Activated B cell treated with CpG ODN at 0.5 μM for 24 hours (primary cell): ENCODE data around the gene ZNF540. TPM values are rescaled to one million over a fixed set of nuclear protein-coding genes. Genes with fewer than 3 reads are reported as not detected.

ENCODE experiments used
- ATAC-seq: fragments of 200-7000 bp; cut with Tn5 transposase; one replicate; pipeline ENCODE4 v1.10.0; 2021; ENCODE audit warnings: low read depth, mild to moderate bottlenecking, moderate library complexity
- CTCF ChIA-PET: fragments of 350-600 bp; sonication (Branson Sonifier 250); formaldehyde crosslinking; loops from one replicate; lab custom pipeline; 2021; ENCODE audit warnings: antibody characterized with exemption; lab: Charles Lee
- POLR2A ChIA-PET: fragments of 350-600 bp; sonication (Branson Sonifier 250); formaldehyde crosslinking; loops from one replicate; lab custom pipeline; 2021; ENCODE audit warnings: antibody characterized with exemption; lab: Charles Lee
- DNase-seq: peaks from one replicate; pipeline ENCODE4 v3.0.0; 2022
- H3K27ac Mint-ChIP-seq: one replicate; pipeline ENCODE4 v1.8.0; 2020; ENCODE audit warnings: mixed read lengths
- H3K27me3 Mint-ChIP-seq: one replicate; pipeline ENCODE4 v1.8.0; 2021; ENCODE audit warnings: mixed read lengths
- H3K36me3 Mint-ChIP-seq: one replicate; pipeline ENCODE4 v1.8.0; 2021; ENCODE audit warnings: low read depth, mixed read lengths
- H3K4me1 Mint-ChIP-seq: one replicate; pipeline ENCODE4 v1.8.0; 2021; ENCODE audit warnings: mixed read lengths
- H3K4me3 Mint-ChIP-seq: one replicate; pipeline ENCODE4 v1.8.0; 2020; ENCODE audit warnings: mild to moderate bottlenecking, mixed read lengths
- H3K9me3 Mint-ChIP-seq: one replicate; pipeline ENCODE4 v1.8.0; 2020; ENCODE audit warnings: mixed read lengths
- CTCF ChIP-seq: fragments of 200-600 bp; IDR thresholded peaks from one replicate; pipeline ENCODE4 v1.8.0; 2022; ENCODE audit warnings: antibody characterized with exemption, mild to moderate bottlenecking
- intact Hi-C: fragments of 100-400 bp; cut with micrococcal nuclease; formaldehyde crosslinking; loops from one replicate; pipeline ENCODE4 v1.15.1; 2024
- total RNA-seq: library from RNA; stranded (reverse); gene quantifications from 2 replicates; pipeline ENCODE4 v1.2.3, GENCODE V29; 2022

Gene ZNF540
- 1.9 and 2.9 TPM in 2 replicates for total RNA-seq

GRCh38 chr19:37594304-37594981, at the start of gene ZNF540, which contains the start of gene ZNF571:
TSS of gene ZNF540 (plus strand) at chr19:37594876. CDS start at chr19:37598448, 3,572 bp downstream.
TSS of gene ZNF571 (minus strand) at chr19:37594792. CDS start at chr19:37586676, 8,116 bp downstream.
- Mint-ChIP-seq H3K4me1 (peaks cover 23% of the 10 kb centered on the region), H3K4me3 (peak within 1 kb of the TSS; percentile 98), H3K36me3 (peaks cover 45% of the 10 kb centered on the region), H3K27me3 (no peaks in the 10 kb centered on the region), H3K9me3 (peaks cover 13% of the 10 kb centered on the region), H3K27ac (peak within 1 kb of the TSS; percentile 97)
- intact Hi-C loops = loop anchor here (1.0 to 10.0 kb wide), 15 partner anchors 44 to 1380 kb away; partner anchors contain the start of genes ZFP30, ZNF146, ZNF420 and ZNF527
- no peak for TF ChIP-seq CTCF
- DNase-seq (peak; percentile 83), ATAC-seq (peak; percentile 97)
- ChIA-PET CTCF (no interaction called here), POLR2A (interaction anchor here (0.5 to 2.7 kb wide), 24 partner anchors 9 to 1580 kb away, joined by 3 to 26 read pairs (median 6); partner anchors contain the start of genes ALKBH6, ZFP14, ZFP30 and ZNF146)

GRCh38 chr19:37551129-37551993, 43.3 kb upstream of the ZNF540 start:
- CTCF ChIA-PET = interaction anchor here (0.8 to 1.2 kb wide), 2 partner anchors 32 to 45 kb away, joined by 3 to 4 read pairs; partner anchors contain the start of gene ZNF793

DNA sequence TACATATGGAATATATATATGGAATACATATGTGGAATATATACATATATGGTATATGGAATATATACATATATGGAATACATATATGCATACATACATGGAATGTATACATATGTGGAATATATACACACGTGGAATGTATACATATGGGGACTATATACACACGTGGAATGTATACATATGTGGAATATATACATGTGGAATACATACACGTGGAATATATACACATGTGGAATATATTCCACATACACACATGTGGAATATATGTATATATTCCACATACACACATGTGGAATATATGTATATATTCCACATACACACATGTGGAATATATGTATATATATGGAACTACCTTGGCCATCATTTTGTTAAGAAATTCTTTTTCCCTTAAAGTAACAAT, 31.2 kb upstream of the ZNF540 start:
- POLR2A ChIA-PET = no interaction called here
- intact Hi-C loops = no loop called here
- CTCF ChIA-PET = no interaction called here
- TF ChIP-seq CTCF = no peak
- Mint-ChIP-seq H3K9me3 (peaks cover 46% of the 10 kb centered on the region), H3K4me3 (no peak overlapping the region), H3K36me3 (peaks cover 80% of the 10 kb centered on the region), H3K27ac (no peak overlapping the region), H3K4me1 (no peaks in the 10 kb centered on the region), H3K27me3 (no peaks in the 10 kb centered on the region)
- ATAC-seq = no peak
- no peak for DNase-seq

More at GRCh38 chr19:37551129-37551993, 43.3 kb upstream of the ZNF540 start:
- Mint-ChIP-seq H3K9me3 (peaks cover 50% of the 10 kb centered on the region), H3K36me3 (peaks cover 36% of the 10 kb centered on the region), H3K4me3 (peak overlapping the region; percentile 93), H3K4me1 (peaks cover 12% of the 10 kb centered on the region), H3K27ac (peak overlapping the region; percentile 91), H3K27me3 (no peaks in the 10 kb centered on the region)
- POLR2A ChIA-PET = interaction anchor here (0.6 to 1.4 kb wide), 6 partner anchors 43 to 473 kb away, joined by 3 to 12 read pairs (median 4); partner anchors contain the start of genes ZNF420, ZNF527, ZNF540 and ZNF571
- peak; percentile 70 for DNase-seq
- peak; percentile 85 for ATAC-seq
- intact Hi-C loops = loop anchor here (1.0 to 10.0 kb wide), 5 partner anchors 43 to 237 kb away; partner anchors contain the start of genes ZNF527, ZNF540, ZNF570 and ZNF571
- TF ChIP-seq CTCF = no peak

GRCh38 chr19:37564624-37565369, 29.9 kb upstream of the ZNF540 start:
- intact Hi-C loops = no loop called here
- H3K27me3 Mint-ChIP-seq = no peaks in the 10 kb centered on the region
- H3K9me3 Mint-ChIP-seq = peaks cover 49% of the 10 kb centered on the region
- no peaks in the 10 kb centered on the region for H3K4me1 Mint-ChIP-seq
- H3K36me3 Mint-ChIP-seq = peaks cover 81% of the 10 kb centered on the region
- no peak for DNase-seq
- H3K27ac Mint-ChIP-seq = no peak overlapping the region
- ChIA-PET CTCF (no interaction called here), POLR2A (no interaction called here)
- no peak overlapping the region for H3K4me3 Mint-ChIP-seq
- TF ChIP-seq CTCF = no peak
- no peak for ATAC-seq
